GM12865 (cell line): ENCODE results near the gene LHFPL3.

Source experiments
- DNase-seq: peaks from one replicate; pipeline ENCODE4 v3.0.0; 2010; ENCODE audit warnings: low read depth
- H3K4me3 ChIP-seq: 2 replicates; pipeline ENCODE4 v1.5.1; 2011; ENCODE audit warnings: mild to moderate bottlenecking, low read depth, low read length, control low read depth
- CTCF ChIP-seq: IDR thresholded peaks from 2 replicates; pipeline ENCODE4 v1.5.1; 2011; ENCODE audit warnings: low read length, control low read depth, low read depth, inconsistent platforms; ENCODE audit not compliant: insufficient read depth; ENCODE audit errors: missing control alignments

LHFPL3 gene

GRCh38 chr7:104640506-104640905, 312.1 kb downstream of the LHFPL3 start:
- H3K4me3 ChIP-seq, result no peak overlapping the region
- no peak for TF ChIP-seq CTCF
- no peak for DNase-seq

GRCh38 chr7:104642560-104642959, 314.2 kb downstream of the LHFPL3 start:
- TF ChIP-seq CTCF, result no peak
- no peak overlapping the region for H3K4me3 ChIP-seq
- no peak for DNase-seq

DNA sequence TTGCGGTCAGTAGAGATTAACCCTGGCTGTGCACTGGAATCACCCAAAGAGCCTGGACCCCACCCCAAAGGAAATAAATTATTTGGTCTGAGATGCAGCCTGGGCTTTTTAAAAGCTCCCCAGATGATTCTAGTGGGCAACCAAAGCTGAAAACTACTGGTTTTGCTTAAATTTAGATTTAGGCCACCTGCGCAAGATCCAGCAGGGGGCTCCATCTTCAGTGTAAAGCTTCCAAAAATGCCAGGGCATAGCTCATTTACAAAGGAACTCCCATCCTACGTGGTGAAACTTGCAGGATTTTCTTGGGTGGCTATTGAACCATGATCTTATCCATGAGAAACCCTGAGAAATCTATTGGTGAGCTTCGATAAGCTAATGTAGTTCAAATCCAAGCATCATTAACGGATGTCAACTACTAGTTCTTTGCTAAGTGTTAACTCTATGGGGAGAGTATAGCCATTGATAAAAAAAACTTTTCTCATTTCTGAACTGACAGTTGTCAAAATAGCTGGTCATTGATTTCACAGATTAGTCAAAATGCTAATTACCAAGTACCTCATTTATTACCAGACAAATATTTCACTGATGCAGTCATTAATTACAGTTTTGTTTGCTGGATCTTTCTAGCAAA, 315.3 kb downstream of the LHFPL3 start:
- no peak overlapping the region for H3K4me3 ChIP-seq
- peak; percentile 28 for DNase-seq
- peak; percentile 53 for TF ChIP-seq CTCF

GRCh38 chr7:104650991-104651640, 322.7 kb downstream of the LHFPL3 start:
- H3K4me3 ChIP-seq, result no peak overlapping the region
- no peak for DNase-seq
- TF ChIP-seq CTCF, result no peak

DNA sequence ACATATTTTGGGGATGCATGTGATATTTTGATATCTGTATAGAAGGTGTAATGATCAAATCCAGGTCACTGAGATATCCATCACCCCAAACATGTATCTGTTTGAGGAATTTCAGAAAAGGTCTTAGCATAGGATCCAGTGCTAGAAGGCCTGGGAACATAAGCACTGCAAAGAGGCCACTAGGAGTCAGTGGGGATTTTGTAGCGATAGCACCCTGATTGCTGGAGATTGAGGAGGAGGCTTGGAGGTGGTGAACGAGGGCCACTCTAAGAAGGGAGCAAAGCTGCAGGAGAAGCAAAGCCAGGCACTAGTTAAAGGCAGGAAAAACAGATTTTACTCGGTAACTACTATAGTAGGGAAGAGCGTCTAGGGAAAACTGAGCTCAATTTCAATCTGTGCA, 324.0 kb downstream of the LHFPL3 start:
- no peak for DNase-seq
- no peak for TF ChIP-seq CTCF
- H3K4me3 ChIP-seq, result no peak overlapping the region

- DNase-seq, result no peak
- TF ChIP-seq CTCF, result no peak
- no peak overlapping the region for H3K4me3 ChIP-seq
Observed at GRCh38 chr7:104652865-104653264, 324.5 kb downstream of the LHFPL3 start.
